ENCODE measurements around the gene CDH6.

- no peak for TF ChIP-seq EZH2 (IDR thresholded peaks at IDR 0.05)
- TF ChIP-seq, protein P1, sequence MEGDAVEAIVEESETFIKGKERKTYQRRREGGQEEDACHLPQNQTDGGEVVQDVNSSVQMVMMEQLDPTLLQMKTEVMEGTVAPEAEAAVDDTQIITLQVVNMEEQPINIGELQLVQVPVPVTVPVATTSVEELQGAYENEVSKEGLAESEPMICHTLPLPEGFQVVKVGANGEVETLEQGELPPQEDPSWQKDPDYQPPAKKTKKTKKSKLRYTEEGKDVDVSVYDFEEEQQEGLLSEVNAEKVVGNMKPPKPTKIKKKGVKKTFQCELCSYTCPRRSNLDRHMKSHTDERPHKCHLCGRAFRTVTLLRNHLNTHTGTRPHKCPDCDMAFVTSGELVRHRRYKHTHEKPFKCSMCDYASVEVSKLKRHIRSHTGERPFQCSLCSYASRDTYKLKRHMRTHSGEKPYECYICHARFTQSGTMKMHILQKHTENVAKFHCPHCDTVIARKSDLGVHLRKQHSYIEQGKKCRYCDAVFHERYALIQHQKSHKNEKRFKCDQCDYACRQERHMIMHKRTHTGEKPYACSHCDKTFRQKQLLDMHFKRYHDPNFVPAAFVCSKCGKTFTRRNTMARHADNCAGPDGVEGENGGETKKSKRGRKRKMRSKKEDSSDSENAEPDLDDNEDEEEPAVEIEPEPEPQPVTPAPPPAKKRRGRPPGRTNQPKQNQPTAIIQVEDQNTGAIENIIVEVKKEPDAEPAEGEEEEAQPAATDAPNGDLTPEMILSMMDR (IDR thresholded peaks at IDR 0.05), result no peak
Measured at GRCh38 chr5:31347552-31347905, 154.0 kb downstream of the CDH6 start.
